AG04450 (cell line): ENCODE data around the gene MYF5. TPM values are rescaled to one million over a fixed set of nuclear protein-coding genes. Genes with fewer than 3 reads are reported as not detected.
"Not testable (repeated sequence)": the region's sequence is repeated elsewhere in the genome, so short reads cannot be mapped to it uniquely, and the experiment has no call there.

Source experiments
- CTCF ChIA-PET: fragments of 300-600, 350-600 bp; formaldehyde crosslinking; extraction: SDS; loops from one replicate; lab custom pipeline; 2022; ENCODE audit warnings: antibody characterized with exemption, inconsistent platforms; lab: Charles Lee
- POLR2A ChIA-PET: fragments of 350-600 bp; formaldehyde crosslinking; extraction: SDS; loops from one replicate; lab custom pipeline; 2021; ENCODE audit warnings: antibody characterized with exemption, inconsistent platforms; lab: Yijun Ruan, JAX
- DNase-seq: peaks from one replicate; pipeline ENCODE4 v3.0.0-alpha.2; 2011; ENCODE audit warnings: low read depth, low spot score
- H3K27ac ChIP-seq: one replicate; pipeline ENCODE4 v1.5.1; 2012; ENCODE audit warnings: low read depth, low read length, control low read depth
- H3K27me3 ChIP-seq: one replicate; pipeline ENCODE4 v1.6.0; 2012; ENCODE audit warnings: low read length; ENCODE audit not compliant: control insufficient read depth, insufficient read depth
- H3K4me3 ChIP-seq: 2 replicates; pipeline ENCODE4 v1.5.1; 2011; ENCODE audit warnings: mild to moderate bottlenecking, low read depth, low read length, control low read depth
- H3K9me3 ChIP-seq: 2 replicates; pipeline ENCODE4 v1.5.1; 2012; ENCODE audit warnings: low read length; ENCODE audit not compliant: control insufficient read depth, insufficient read depth
- polyA minus RNA-seq: library from RNA; depleted of rRNA, polyadenylated mRNA; stranded (reverse); fragments of >200 nt; gene quantifications from 2 replicates; pipeline ENCODE4 v1.2.3, GENCODE V29; 2011; rRNA and poly(A)+ RNA removed
- polyA plus RNA-seq: library from polyadenylated mRNA; depleted of rRNA; stranded (reverse); fragments of >200 nt; gene quantifications from 2 replicates; pipeline ENCODE4 v1.2.3, GENCODE V29; 2011; rRNA removed
- TF ChIP-seq, protein P1 (sequence below): IDR thresholded peaks from 2 replicates; pipeline ENCODE4 v1.5.1; 2011; ENCODE audit warnings: low read depth, low read length, control low read depth, inconsistent platforms

MYF5 gene
- polyA plus RNA-seq (not detected in 2 replicates), polyA minus RNA-seq (not detected in 2 replicates)

DNA sequence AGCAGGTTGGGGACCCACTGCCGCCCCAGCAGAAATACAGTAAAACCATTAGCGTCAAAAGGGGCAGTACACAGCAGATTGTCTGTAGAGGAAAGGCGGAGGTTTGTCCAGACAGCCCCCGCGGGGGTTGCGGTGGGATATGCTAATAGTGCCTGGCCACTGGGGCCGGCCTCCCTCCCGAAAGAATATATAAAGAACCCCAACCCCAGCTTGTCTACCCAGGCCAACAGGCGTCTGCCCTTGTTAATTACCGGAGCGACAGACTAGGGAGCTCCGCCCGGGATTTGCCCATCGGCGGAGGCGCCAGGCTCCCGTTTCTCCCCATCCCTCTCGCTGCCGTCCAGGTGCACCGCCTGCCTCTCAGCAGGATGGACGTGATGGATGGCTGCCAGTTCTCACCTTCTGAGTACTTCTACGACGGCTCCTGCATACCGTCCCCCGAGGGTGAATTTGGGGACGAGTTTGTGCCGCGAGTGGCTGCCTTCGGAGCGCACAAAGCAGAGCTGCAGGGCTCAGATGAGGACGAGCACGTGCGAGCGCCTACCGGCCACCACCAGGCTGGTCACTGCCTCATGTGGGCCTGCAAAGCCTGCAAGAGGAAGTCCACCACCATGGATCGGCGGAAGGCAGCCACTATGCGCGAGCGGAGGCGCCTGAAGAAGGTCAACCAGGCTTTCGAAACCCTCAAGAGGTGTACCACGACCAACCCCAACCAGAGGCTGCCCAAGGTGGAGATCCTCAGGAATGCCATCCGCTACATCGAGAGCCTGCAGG is at the start of gene MYF5:
MYF5 (plus strand) TSS at position 217 of the 774 bp plus-strand sequence; CDS start at position 369, 152 bp downstream.
- POLR2A ChIA-PET, result no interaction called here
- no peaks in the 10 kb centered on the region for H3K27me3 ChIP-seq

DNA sequence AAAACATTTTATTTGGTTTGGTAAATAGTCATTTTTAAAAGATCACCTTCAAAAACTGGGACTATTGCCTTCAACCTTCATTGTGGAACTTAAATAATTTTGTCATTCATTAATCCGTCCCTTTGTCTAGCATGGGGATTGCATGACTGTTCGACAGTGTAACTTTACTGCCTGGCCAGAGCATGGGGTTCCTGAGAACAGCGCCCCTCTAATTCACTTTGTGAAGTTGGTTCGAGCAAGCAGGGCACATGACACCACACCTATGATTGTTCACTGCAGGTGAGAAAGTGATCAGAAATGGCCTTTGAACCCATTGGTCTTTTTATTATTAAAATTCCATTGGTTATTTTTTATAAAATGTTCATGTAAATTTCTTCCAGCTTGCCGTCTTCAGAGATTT is 46.5 kb upstream of the MYF5 start:
- Histone ChIP-seq H3K4me3 (no peak overlapping the region), H3K27me3 (no peaks in the 10 kb centered on the region), H3K9me3 (no peaks in the 10 kb centered on the region), H3K27ac (no peak overlapping the region)
- POLR2A ChIA-PET, result no interaction called here
- DNase-seq, result no peak
- CTCF ChIA-PET, result no interaction called here
- TF ChIP-seq, protein P1, sequence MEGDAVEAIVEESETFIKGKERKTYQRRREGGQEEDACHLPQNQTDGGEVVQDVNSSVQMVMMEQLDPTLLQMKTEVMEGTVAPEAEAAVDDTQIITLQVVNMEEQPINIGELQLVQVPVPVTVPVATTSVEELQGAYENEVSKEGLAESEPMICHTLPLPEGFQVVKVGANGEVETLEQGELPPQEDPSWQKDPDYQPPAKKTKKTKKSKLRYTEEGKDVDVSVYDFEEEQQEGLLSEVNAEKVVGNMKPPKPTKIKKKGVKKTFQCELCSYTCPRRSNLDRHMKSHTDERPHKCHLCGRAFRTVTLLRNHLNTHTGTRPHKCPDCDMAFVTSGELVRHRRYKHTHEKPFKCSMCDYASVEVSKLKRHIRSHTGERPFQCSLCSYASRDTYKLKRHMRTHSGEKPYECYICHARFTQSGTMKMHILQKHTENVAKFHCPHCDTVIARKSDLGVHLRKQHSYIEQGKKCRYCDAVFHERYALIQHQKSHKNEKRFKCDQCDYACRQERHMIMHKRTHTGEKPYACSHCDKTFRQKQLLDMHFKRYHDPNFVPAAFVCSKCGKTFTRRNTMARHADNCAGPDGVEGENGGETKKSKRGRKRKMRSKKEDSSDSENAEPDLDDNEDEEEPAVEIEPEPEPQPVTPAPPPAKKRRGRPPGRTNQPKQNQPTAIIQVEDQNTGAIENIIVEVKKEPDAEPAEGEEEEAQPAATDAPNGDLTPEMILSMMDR, result no peak

More for the DNA sequence above, at the start of gene MYF5:
- DNase-seq, result no peak
- H3K4me3 ChIP-seq, result no peak within 1 kb of the TSS
- peaks cover 9% of the 10 kb centered on the region for H3K9me3 ChIP-seq
- CTCF ChIA-PET, result no interaction called here
- TF ChIP-seq, protein P1, result no peak
- no peak within 1 kb of the TSS for H3K27ac ChIP-seq

DNA sequence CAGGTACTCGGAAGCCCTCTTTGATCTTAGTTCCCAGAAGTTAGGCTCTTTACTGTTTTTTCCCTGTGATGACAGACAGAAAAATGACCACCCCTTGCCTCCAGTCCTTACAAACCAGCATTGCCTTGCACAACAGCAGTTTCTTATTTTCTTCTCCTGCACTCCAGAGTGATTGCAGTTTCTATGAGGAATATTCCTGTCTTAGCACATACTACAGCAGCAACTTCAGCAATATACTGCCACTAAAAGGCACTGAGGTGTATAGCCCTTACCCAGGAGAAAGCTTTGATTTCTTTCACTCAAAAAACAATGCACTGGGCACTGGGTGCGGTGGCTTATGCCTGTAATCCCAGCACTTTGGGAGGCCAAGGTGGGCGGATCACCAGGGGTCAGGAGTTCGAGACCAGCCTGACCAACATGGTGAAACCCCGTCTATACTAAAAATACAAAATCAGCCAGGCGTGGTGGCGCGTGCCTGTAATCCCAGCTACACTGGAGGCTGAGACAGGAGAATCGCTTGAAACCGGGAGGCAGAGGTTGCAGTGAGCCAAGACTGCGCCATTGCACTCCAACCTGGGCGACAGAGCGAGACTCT is 40.6 kb upstream of the MYF5 start:
- H3K9me3 ChIP-seq, H3K4me3 ChIP-seq, DNase-seq, H3K27ac ChIP-seq, H3K27me3 ChIP-seq, POLR2A ChIA-PET: not testable (repeated sequence)
- CTCF ChIA-PET, result interaction anchor here (1.1 kb wide), 1 partner anchor 20 kb away, joined by 3 read pairs; no protein-coding TSS in a partner anchor
- TF ChIP-seq, protein P1, result peak; percentile 15; the same call in 1 of the 2 replicates

DNA sequence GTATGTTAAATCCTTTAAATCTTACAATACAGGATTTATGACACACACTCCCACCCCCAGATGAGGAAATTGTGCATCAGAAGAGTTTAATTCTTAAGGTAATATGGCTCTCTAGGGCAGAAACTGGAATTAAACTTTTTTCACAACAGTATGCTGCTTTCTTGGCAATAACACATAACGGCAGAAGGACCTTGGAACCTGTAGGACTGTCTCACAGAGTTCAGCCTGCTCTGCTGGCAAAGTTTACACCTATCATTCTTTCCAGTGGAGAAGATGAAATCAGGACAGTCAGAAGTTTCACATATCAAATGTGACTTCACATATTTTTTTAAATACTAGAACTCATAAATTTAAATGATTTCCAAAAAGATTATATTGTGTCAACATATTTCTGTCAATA is 39.9 kb upstream of the MYF5 start:
- DNase-seq, result no peak
- Histone ChIP-seq H3K9me3 (no peaks in the 10 kb centered on the region), H3K27me3 (no peaks in the 10 kb centered on the region), H3K27ac (no peak overlapping the region), H3K4me3 (no peak overlapping the region)
- ChIA-PET POLR2A (no interaction called here), CTCF (no interaction called here)
- TF ChIP-seq, protein P1, result no peak

DNA sequence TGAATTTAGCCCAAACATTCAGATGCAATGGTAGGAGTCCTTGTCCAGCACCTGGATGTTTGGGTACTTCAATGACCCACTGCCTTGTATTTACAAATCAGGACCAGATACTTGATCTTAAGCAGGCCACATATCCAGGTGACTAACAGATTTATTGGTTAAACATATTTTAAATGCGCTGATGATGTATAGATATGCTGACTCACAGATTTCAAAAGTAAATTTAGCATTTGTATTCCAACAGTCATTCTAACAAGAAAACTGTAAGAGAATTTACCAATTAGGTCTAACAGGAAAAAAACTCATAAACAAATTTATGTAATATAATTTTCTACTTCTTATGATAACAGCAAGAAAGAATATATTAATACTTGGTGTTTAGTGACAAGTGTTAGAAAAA is 38.7 kb upstream of the MYF5 start:
- DNase-seq, result no peak
- no peak overlapping the region for H3K4me3 ChIP-seq
- no peaks in the 10 kb centered on the region for H3K9me3 ChIP-seq
- no peaks in the 10 kb centered on the region for H3K27me3 ChIP-seq
- CTCF ChIA-PET, result no interaction called here
- POLR2A ChIA-PET, result no interaction called here
- TF ChIP-seq, protein P1, result no peak
- H3K27ac ChIP-seq, result no peak overlapping the region
